NCI-H187 treated with DMSO at 0.1 percent for 48 hours (cell line): ENCODE measurements around the gene ADCY1.
"Not testable (repeated sequence)": the region's sequence is repeated elsewhere in the genome, so short reads cannot be mapped to it uniquely, and the experiment has no call there.

Experiments used
- DNase-seq: peaks from one replicate; lab custom pipeline; 2025; lab: John Stamatoyannopoulos, UW

ADCY1 gene

DNA sequence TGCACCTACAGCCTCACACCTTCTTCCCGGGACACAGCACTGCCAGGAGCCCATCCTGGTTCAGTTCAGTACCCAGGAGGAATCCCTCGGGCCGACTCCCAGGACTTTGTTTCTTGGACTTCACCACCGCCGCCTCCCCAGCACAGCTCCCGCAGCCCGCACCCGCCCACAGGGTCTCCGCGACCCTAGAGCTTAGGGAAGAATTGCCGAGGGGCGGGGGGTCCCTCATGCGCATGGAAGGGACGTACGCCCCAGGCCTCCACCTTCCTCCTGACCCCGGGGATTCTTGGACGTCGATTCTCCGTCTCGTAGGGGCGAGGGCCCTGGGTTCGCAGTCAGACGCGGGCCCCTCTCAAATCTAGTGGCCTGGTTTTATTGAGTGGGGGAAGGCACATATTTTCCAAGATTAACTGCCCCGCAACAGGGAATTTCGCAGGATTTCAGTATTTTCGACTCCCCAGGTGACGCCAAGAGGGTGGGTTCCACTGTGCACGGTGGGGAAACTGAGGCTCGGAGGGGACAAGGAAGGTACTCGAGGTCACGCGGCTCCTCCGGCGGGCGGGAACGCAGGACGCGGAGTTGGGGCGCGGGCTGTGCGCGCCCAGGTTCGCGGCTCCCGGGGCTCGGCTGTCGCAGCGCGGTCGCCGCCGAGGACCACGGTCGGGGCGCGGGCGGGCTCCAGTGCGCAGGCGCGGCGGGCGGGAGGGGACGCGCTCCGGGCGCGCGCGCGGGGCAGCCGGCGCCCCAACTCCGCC lies at the start of gene ADCY1:
TSS of gene ADCY1 (plus strand) at position 708 of the 755 bp plus-strand sequence. CDS start 176 bp downstream, outside the sequence.
- DNase-seq = no peak

DNA sequence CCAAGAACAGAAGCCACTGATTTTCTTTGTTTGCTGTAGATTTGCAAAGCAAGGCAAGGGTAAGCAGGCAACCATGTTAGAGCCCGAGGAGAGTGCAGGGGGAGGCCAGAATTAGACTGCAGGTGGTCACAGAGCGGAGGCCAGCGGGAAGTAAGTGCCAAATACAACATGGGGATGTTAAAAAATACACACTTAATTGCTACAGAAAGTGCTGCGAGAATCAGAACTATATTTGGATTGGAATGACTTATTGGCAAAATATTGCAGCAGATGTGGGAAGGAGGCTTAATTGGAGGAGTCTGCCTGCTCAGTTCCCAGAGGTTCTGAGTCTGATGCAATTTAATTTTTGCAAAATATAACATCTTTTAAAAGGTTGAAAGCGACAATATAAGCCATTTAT lies 49.7 kb upstream of the ADCY1 start:
- no peak for DNase-seq

- DNase-seq = no peak
Observed at GRCh38 chr7:45525057-45525456, 49.1 kb upstream of the ADCY1 start.

DNA sequence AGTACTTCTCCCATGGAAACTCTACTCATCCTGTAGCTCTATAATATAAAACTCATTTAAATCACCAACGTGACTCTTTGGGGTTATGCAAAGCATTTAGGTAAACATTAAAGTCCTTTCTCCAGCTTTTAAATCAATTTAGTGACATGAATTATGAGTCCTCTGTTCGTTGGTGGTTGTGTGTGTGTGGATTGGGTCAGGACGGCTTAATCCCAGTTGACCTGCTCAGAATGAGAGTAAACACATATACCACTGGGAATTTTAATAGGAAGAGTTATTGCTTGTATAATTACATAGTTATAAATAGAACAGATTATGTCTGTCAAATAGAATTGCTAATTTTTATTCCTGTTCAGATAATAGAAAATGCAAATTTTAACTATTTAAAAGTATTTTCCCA lies 30.7 kb upstream of the ADCY1 start:
- no peak for DNase-seq

- not testable (repeated sequence) for DNase-seq
Observed at GRCh38 chr7:45545105-45545710, 29.0 kb upstream of the ADCY1 start.

DNA sequence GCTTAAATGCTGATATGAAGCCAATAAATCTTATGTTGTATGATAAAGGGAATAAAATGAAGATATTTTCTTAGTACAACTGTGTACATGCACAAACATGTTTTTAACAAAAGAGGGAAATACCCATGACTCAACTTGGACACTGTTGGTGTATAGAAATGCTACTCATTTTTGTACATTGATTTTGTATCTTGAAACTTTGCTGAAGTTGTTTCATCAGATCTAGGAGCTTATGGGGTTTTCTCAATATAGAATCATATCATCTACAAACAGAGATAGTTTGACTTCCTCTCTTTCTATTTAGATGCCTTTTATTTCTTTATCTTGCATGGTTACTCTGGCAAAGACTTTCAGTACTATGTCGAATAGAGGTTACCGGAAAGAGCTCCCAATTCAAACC lies 25.3 kb upstream of the ADCY1 start:
- DNase-seq = not testable (repeated sequence)

DNA sequence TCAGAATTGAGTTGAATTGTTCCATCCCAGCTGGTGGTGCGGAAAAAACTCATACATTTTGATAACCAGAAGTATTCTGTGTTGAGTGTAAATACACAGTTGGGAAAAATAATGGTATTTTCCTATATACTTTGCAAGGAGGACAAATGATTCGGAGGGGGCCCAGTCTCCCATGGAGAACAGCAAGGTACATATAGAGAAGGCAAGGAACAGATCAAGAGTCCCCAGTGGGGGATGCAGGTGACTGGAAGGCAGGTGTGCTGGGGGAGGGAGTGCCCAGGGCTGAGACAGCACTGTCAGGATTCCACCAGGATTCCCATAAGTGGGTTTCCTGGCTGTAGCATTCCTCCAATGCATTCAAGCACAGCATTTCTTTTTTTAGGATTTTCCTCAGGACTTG lies 10.8 kb upstream of the ADCY1 start:
- no peak for DNase-seq

GRCh38 chr7:45563941-45564461 lies 10.2 kb upstream of the ADCY1 start:
- DNase-seq = no peak

GRCh38 chr7:45564485-45564884 lies 9.7 kb upstream of the ADCY1 start:
- no peak for DNase-seq

- no peak for DNase-seq
Observed at GRCh38 chr7:45564886-45565455, 9.2 kb upstream of the ADCY1 start.

- no peak for DNase-seq
Observed at GRCh38 chr7:45566386-45566785, 7.8 kb upstream of the ADCY1 start.

GRCh38 chr7:45566961-45567360 lies 7.2 kb upstream of the ADCY1 start:
- no peak for DNase-seq

- no peak for DNase-seq
Observed at GRCh38 chr7:45567713-45568112, 6.5 kb upstream of the ADCY1 start.

DNA sequence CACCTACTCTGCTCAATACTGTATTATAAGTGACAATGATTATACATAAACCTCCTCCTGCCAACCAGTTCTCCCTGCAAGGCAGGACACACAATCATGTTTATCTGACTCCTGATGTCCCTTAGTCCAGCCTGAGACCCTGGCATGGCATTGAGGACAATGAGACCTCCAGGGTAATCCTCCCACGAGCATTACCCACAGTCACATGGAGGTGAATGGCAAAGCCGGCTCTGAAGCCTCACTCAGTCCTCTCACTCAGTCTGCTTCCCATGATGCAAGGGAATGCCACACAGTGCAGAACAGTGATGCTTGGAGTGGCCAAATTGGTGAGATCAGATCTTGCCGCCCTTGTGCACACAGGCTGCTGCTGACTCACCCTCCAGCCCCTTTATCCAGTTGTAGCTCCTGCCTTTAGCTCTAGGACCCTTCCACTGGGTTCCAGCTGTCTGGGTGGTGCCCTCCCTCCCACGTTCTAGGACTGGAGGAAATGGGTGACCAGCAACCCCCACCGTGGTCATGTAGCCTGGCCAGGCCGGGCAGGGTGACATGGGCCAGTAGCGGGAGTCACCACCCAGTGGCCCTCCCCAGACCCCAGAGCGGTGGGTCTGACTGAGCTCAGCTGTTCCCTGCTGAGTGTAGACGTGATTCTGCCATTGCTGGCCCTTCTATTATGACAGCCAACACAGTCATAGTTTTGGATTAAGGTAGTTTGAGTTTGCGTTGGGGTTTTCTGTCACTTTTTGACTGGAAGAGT lies 5.5 kb upstream of the ADCY1 start:
- no peak for DNase-seq

GRCh38 chr7:45569290-45569685 lies 4.9 kb upstream of the ADCY1 start:
- DNase-seq = no peak

DNA sequence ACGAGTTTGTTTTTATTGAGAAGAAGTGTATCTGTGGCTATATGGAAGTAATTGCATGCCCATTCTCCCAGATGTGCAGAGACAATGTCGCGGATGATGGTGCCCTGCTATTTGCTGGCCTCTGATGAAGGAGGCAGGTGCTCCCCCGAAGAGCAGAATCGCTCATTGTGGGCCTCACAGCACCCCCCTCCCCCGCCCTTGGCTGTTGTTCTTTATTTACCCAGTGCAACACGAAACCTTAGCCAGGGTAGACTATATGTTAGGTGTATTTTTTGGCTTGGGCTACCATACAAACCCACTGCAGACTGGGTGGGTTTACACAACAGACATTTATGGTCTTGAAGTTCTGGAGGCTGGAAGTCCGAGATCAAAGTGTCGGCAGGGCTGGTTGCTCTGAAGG lies 3.4 kb upstream of the ADCY1 start:
- DNase-seq = no peak

- no peak for DNase-seq
Observed at GRCh38 chr7:45573204-45573603, 964 bp upstream of the ADCY1 start.

DNA sequence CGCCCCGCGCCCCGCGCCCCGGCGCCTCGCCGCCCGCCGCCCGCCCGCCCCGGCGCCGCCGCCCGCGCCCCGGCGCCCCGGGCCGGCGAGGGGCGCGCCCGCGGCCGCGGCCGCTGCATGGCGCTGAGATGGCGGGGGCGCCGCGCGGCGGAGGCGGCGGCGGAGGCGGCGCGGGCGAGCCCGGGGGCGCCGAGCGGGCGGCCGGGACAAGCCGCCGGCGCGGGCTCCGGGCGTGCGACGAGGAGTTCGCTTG lies 174 bp downstream of the ADCY1 start:
- no peak for DNase-seq

- no peak for DNase-seq
Observed at GRCh38 chr7:45574669-45575500, 717 bp downstream of the ADCY1 start.

DNA sequence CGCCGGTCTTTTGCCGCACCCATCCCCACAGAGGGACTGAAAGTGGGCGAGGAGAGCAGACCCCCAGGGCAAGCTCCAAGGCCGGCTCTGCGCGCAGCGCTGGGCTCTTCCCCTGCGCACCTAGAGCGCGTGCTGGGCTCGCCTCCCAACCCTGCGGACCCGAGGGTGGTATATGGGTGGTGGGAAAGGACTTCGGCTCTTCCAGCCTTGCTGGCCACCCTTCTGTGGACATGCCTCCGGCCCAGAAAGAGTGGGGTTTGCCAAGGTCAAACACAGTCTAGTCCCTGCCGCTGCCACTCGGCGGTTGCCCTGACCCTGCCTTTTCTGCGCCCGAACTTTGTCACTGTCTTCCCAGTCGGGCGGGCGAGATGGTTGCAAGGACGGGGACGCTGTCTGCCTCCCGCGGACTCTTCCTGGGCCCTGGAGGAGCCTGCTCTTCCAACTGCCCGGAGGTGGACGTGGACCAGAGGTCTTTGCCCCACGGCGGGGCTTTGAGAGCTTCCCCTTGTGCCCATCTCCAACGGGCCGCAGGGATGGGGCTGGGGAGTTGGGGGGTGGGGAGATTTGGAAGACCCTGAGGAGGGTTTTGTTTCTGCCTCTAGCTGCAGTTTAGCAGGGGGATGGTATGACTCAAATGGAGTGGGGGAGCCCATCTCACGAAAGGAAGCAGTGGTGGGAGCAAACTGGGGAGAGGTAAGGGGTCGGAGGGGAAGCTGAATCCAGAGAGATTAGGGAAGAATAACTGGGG lies 1.5 kb downstream of the ADCY1 start:
- no peak for DNase-seq

GRCh38 chr7:45576249-45576929 lies 2.2 kb downstream of the ADCY1 start:
- no peak for DNase-seq
